MM.1S (cell line): ENCODE data around the gene FAM83G.

Experiments
- DNase-seq: peaks from one replicate; pipeline ENCODE4 v3.0.0-alpha.2; 2015
- H2AFZ ChIP-seq: fragments of 300-600 bp; sonication (generic); 2 replicates; pipeline ENCODE4 v1.6.0; 2016; ENCODE audit warnings: antibody characterized with exemption, low read length
- H3F3A ChIP-seq: fragments of 300-600 bp; sonication (generic); 2 replicates; pipeline ENCODE4 v1.6.1; 2016; ENCODE audit warnings: mild to moderate bottlenecking, antibody characterized with exemption, low read length, moderate library complexity, mixed read lengths; ENCODE audit not compliant: insufficient read depth
- H3K27ac ChIP-seq: fragments of 300-600 bp; sonication (generic); 2 replicates; pipeline ENCODE4 v1.5.1; 2016; ENCODE audit warnings: mild to moderate bottlenecking, low read length
- H3K27me3 ChIP-seq: fragments of 300-600 bp; sonication (generic); replicated peaks from 2 replicates; pipeline ENCODE4 v1.6.0; 2016; ENCODE audit warnings: low read length; ENCODE audit not compliant: insufficient read depth
- H3K36me3 ChIP-seq: fragments of 300-600 bp; sonication (generic); replicated peaks from 2 replicates; pipeline ENCODE4 v1.6.1; 2016; ENCODE audit warnings: mild to moderate bottlenecking, low read length, mixed read lengths; ENCODE audit not compliant: insufficient read depth
- H3K4me1 ChIP-seq: fragments of 300-600 bp; sonication (generic); 2 replicates; pipeline ENCODE4 v1.6.1; 2016; ENCODE audit warnings: low read length, mixed read lengths
- H3K4me2 ChIP-seq: fragments of 300-600 bp; sonication (generic); 2 replicates; pipeline ENCODE4 v1.6.0; 2016; ENCODE audit warnings: low read depth, low read length
- H3K4me3 ChIP-seq: fragments of 300-600 bp; sonication (generic); 2 replicates; pipeline ENCODE4 v1.5.1; 2016; ENCODE audit warnings: low read length, mixed read lengths
- H3K79me2 ChIP-seq: fragments of 300-600 bp; sonication (generic); 2 replicates; pipeline ENCODE4 v1.6.1; 2016; ENCODE audit warnings: mixed run types, low read length, mixed read lengths
- H3K9ac ChIP-seq: fragments of 300-600 bp; sonication (generic); 2 replicates; pipeline ENCODE4 v1.6.1; 2016; ENCODE audit warnings: low read length, mixed read lengths
- H3K9me2 ChIP-seq: fragments of 300-600 bp; sonication (generic); replicated peaks from 2 replicates; pipeline ENCODE4 v1.6.1; 2016; ENCODE audit warnings: mild to moderate bottlenecking, low read length, mixed read lengths; ENCODE audit not compliant: insufficient read depth
- H3K9me3 ChIP-seq: fragments of 300-600 bp; sonication (generic); replicated peaks from 2 replicates; pipeline ENCODE4 v1.6.1; 2016; ENCODE audit warnings: mild to moderate bottlenecking, low read length, mixed read lengths; ENCODE audit not compliant: insufficient read depth
- H4K20me1 ChIP-seq: fragments of 300-600 bp; sonication (generic); 2 replicates; pipeline ENCODE4 v1.6.1; 2016; ENCODE audit warnings: mild to moderate bottlenecking, low read length, moderate library complexity, mixed read lengths; ENCODE audit not compliant: insufficient read depth
- CTCF ChIP-seq: fragments of 300-600 bp; sonication (generic); IDR thresholded peaks from 2 replicates; pipeline ENCODE4 v1.5.1; 2016; ENCODE audit warnings: antibody characterized with exemption, low read length, mixed read lengths
- EZH2 ChIP-seq: fragments of 300-600 bp; sonication (generic); optimal IDR thresholded peaks from 2 replicates; pipeline ENCODE3; 2017; ENCODE audit warnings: low read depth, mild to moderate bottlenecking, antibody characterized with exemption, low read length, mixed read lengths
- EZH2phosphoT487 ChIP-seq: fragments of 300-600 bp; sonication (generic); IDR thresholded peaks from 2 replicates; pipeline ENCODE4 v1.6.1; 2018; ENCODE audit warnings: antibody characterized with exemption, low read length

FAM83G gene

DNA sequence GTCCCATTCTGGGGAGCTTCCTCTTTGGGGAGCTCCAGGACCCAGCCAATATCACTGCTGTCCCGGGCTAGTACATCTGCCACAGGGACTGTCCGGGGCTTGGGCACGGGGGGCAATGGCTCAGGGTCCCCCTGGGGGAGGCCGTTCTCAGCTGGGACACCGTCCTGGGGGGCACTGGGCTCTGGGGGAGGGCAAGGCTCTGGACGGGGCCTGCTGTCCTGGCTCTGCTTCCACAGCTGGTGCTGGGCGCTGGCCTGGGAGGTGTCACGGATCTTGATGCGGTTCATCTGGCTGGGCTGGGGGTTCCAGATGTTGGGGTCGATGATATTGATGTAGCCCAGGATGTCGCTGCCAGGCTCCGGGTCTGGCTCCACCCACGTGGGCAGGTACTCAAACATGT, 26.5 kb downstream of the FAM83G start:
- Histone ChIP-seq H4K20me1 (no peaks in the 10 kb centered on the region), H3K4me1 (no peaks in the 10 kb centered on the region), H3K9me2 (no peaks in the 10 kb centered on the region), H3K36me3 (no peaks in the 10 kb centered on the region), H3F3A (no peaks in the 10 kb centered on the region), H3K79me2 (no peaks in the 10 kb centered on the region), H3K9me3 (no peaks in the 10 kb centered on the region), H3K9ac (no peak overlapping the region), H3K27ac (no peak overlapping the region), H3K27me3 (no peaks in the 10 kb centered on the region), H3K4me3 (no peak overlapping the region), H3K4me2 (no peak overlapping the region), H2AFZ (no peak overlapping the region)
- DNase-seq, result no peak
- TF ChIP-seq EZH2 (no peak), CTCF (no peak), EZH2phosphoT487 (no peak)

GRCh38 chr17:18977646-18978045, 26.9 kb downstream of the FAM83G start:
- Histone ChIP-seq H3K9me2 (no peaks in the 10 kb centered on the region), H3K9me3 (no peaks in the 10 kb centered on the region), H3K27me3 (no peaks in the 10 kb centered on the region), H4K20me1 (no peaks in the 10 kb centered on the region), H3K4me1 (no peaks in the 10 kb centered on the region), H3K27ac (no peak overlapping the region), H3K9ac (no peak overlapping the region), H2AFZ (no peak overlapping the region), H3K4me3 (no peak overlapping the region), H3K4me2 (no peak overlapping the region), H3K36me3 (no peaks in the 10 kb centered on the region), H3F3A (no peaks in the 10 kb centered on the region), H3K79me2 (no peaks in the 10 kb centered on the region)
- no peak for TF ChIP-seq EZH2
- no peak for TF ChIP-seq CTCF
- no peak for TF ChIP-seq EZH2phosphoT487
- DNase-seq, result no peak

GRCh38 chr17:18977021-18977420, 27.5 kb downstream of the FAM83G start:
- Histone ChIP-seq H3K4me3 (no peak overlapping the region), H3K4me1 (no peaks in the 10 kb centered on the region), H3K27ac (no peak overlapping the region), H3K79me2 (no peaks in the 10 kb centered on the region), H3K9ac (no peak overlapping the region), H4K20me1 (no peaks in the 10 kb centered on the region), H3K9me3 (no peaks in the 10 kb centered on the region), H3K9me2 (no peaks in the 10 kb centered on the region), H3K36me3 (no peaks in the 10 kb centered on the region), H3K4me2 (no peak overlapping the region), H2AFZ (no peak overlapping the region), H3F3A (no peaks in the 10 kb centered on the region), H3K27me3 (no peaks in the 10 kb centered on the region)
- no peak for DNase-seq
- no peak for TF ChIP-seq EZH2
- TF ChIP-seq EZH2phosphoT487, result no peak
- TF ChIP-seq CTCF, result no peak

DNA sequence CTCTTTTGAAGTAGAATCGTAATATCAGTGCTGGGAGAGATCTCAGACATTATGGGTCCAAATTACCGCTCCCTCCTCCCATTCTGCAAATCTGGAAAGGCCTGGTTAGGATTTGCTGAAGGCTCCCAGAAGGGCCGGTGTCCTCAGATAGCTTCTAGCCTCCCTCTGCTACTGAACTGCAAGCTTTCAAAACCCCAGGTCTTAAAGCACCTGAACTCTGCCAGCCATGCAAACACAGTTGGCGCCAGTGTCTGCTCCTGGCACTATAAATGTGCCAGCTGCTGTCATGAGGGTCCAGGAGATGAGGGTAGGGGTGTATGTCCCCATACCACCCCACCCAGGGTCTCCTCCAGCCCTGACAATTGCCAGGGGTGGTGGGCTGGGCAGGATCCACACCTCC, 28.4 kb downstream of the FAM83G start:
- H3K27ac ChIP-seq, result no peak overlapping the region
- H3F3A ChIP-seq, result no peaks in the 10 kb centered on the region
- H2AFZ ChIP-seq, result no peak overlapping the region
- H4K20me1 ChIP-seq, result no peaks in the 10 kb centered on the region
- H3K36me3 ChIP-seq, result no peaks in the 10 kb centered on the region
- no peak overlapping the region for H3K9ac ChIP-seq
- H3K4me3 ChIP-seq, result no peak overlapping the region
- no peaks in the 10 kb centered on the region for H3K4me1 ChIP-seq
- no peaks in the 10 kb centered on the region for H3K9me2 ChIP-seq
- DNase-seq, result no peak
- TF ChIP-seq EZH2 (no peak), EZH2phosphoT487 (no peak), CTCF (no peak)
- no peaks in the 10 kb centered on the region for H3K9me3 ChIP-seq
- no peaks in the 10 kb centered on the region for H3K27me3 ChIP-seq
- no peak overlapping the region for H3K4me2 ChIP-seq
- no peaks in the 10 kb centered on the region for H3K79me2 ChIP-seq
